ENCODE data around the gene YIF1A. TPM values are rescaled to one million over a fixed set of nuclear protein-coding genes. Genes with fewer than 3 reads are reported as not detected.
"Not testable (repeated sequence)": the region's sequence is repeated elsewhere in the genome, so short reads cannot be mapped to it uniquely, and the experiment has no call there.

The YIF1A gene
- polyA plus RNA-seq, 1 donor from 2014 or later, result 72.5 TPM

- H3K4me3 Mint-ChIP-seq, result peak overlapping the region in 3 of 4 donors; percentile 18 to 86 (median 72)
- H3K27me3 Mint-ChIP-seq, result no peaks in the 10 kb centered on the region
- H3K36me3 Mint-ChIP-seq, result no peaks in the 10 kb centered on the region
- H3K27ac Mint-ChIP-seq, result peak overlapping the region in 1 of 3 donors; percentile 16
- no peaks in the 10 kb centered on the region for H3K9me3 Mint-ChIP-seq
- peaks cover 0 to 9% (median 9%) of the 10 kb centered on the region in 3 donors for H3K4me1 Mint-ChIP-seq
Measured at GRCh38 chr11:66328302-66329144, 39.6 kb upstream of the YIF1A start.

- no peaks in the 10 kb centered on the region for H3K9me3 Mint-ChIP-seq
- no peaks in the 10 kb centered on the region for H3K36me3 Mint-ChIP-seq
- peaks cover 0 to 9% (median 9%) of the 10 kb centered on the region in 3 donors for H3K4me1 Mint-ChIP-seq
- no peak overlapping the region for H3K27ac Mint-ChIP-seq
- no peaks in the 10 kb centered on the region for H3K27me3 Mint-ChIP-seq
- peak overlapping the region in 1 of 4 donors; percentile 18 for H3K4me3 Mint-ChIP-seq
Measured at GRCh38 chr11:66328031-66328301, 39.0 kb upstream of the YIF1A start.

- no peaks in the 10 kb centered on the region for H3K9me3 Mint-ChIP-seq
- no peaks in the 10 kb centered on the region for H3K27me3 Mint-ChIP-seq
- H3K4me1 Mint-ChIP-seq, result peaks cover 0 to 9% (median 9%) of the 10 kb centered on the region in 3 donors
- no peak overlapping the region for H3K4me3 Mint-ChIP-seq
- no peak overlapping the region for H3K27ac Mint-ChIP-seq
- no peaks in the 10 kb centered on the region for H3K36me3 Mint-ChIP-seq
Measured at GRCh38 chr11:66327171-66328030, 38.5 kb upstream of the YIF1A start.

- H3K36me3 Mint-ChIP-seq, result no peaks in the 10 kb centered on the region
- H3K9me3 Mint-ChIP-seq, result no peaks in the 10 kb centered on the region
- H3K27me3 Mint-ChIP-seq, result no peaks in the 10 kb centered on the region
- no peak overlapping the region for H3K27ac Mint-ChIP-seq
- H3K4me1 Mint-ChIP-seq, result peaks cover 0 to 9% (median 9%) of the 10 kb centered on the region in 3 donors
- no peak overlapping the region for H3K4me3 Mint-ChIP-seq
Measured at GRCh38 chr11:66326261-66327111, 37.5 kb upstream of the YIF1A start.

GRCh38 chr11:66325263-66325671, 36.3 kb upstream of the YIF1A start:
- H3K4me1 Mint-ChIP-seq, result peaks cover 0 to 9% (median 9%) of the 10 kb centered on the region in 3 donors
- no peak overlapping the region for H3K4me3 Mint-ChIP-seq
- peak overlapping the region in 1 of 3 donors; percentile 73 for H3K27ac Mint-ChIP-seq
- no peaks in the 10 kb centered on the region for H3K9me3 Mint-ChIP-seq
- H3K27me3 Mint-ChIP-seq, result no peaks in the 10 kb centered on the region
- H3K36me3 Mint-ChIP-seq, result no peaks in the 10 kb centered on the region

GRCh38 chr11:66324664-66325063, 35.7 kb upstream of the YIF1A start:
- peak overlapping the region in 1 of 3 donors; percentile 73 for H3K27ac Mint-ChIP-seq

GRCh38 chr11:66323684-66324083, 34.7 kb upstream of the YIF1A start:
- Mint-ChIP-seq H3K27ac (no peak overlapping the region), H3K27me3 (no peaks in the 10 kb centered on the region), H3K9me3 (no peaks in the 10 kb centered on the region), H3K4me3 (no peak overlapping the region), H3K36me3 (no peaks in the 10 kb centered on the region), H3K4me1 (peaks cover 5 to 14% (median 13%) of the 10 kb centered on the region in 3 donors)

More at GRCh38 chr11:66324664-66325063, 35.7 kb upstream of the YIF1A start:
- H3K36me3 Mint-ChIP-seq, result no peaks in the 10 kb centered on the region
- H3K9me3 Mint-ChIP-seq, result no peaks in the 10 kb centered on the region
- H3K4me3 Mint-ChIP-seq, result no peak overlapping the region
- H3K4me1 Mint-ChIP-seq, result peaks cover 0 to 9% (median 9%) of the 10 kb centered on the region in 3 donors
- no peaks in the 10 kb centered on the region for H3K27me3 Mint-ChIP-seq

- no peaks in the 10 kb centered on the region for H3K9me3 Mint-ChIP-seq
- no peak overlapping the region for H3K4me3 Mint-ChIP-seq
- H3K4me1 Mint-ChIP-seq, result peaks cover 11 to 17% (median 17%) of the 10 kb centered on the region in 3 donors
- H3K27ac Mint-ChIP-seq, result no peak overlapping the region
- H3K27me3 Mint-ChIP-seq, result no peaks in the 10 kb centered on the region
- H3K36me3 Mint-ChIP-seq, result no peaks in the 10 kb centered on the region
Measured at GRCh38 chr11:66322732-66323427, 33.9 kb upstream of the YIF1A start.

GRCh38 chr11:66321606-66322005, 32.7 kb upstream of the YIF1A start:
- no peak overlapping the region for H3K4me3 Mint-ChIP-seq
- peak overlapping the region in 1 of 3 donors; percentile 31 for H3K27ac Mint-ChIP-seq
- no peaks in the 10 kb centered on the region for H3K9me3 Mint-ChIP-seq
- H3K27me3 Mint-ChIP-seq, result no peaks in the 10 kb centered on the region
- no peaks in the 10 kb centered on the region for H3K36me3 Mint-ChIP-seq
- H3K4me1 Mint-ChIP-seq, result peaks cover 11 to 20% (median 17%) of the 10 kb centered on the region in 3 donors

- not testable (repeated sequence) for H3K4me3 Mint-ChIP-seq, H3K36me3 Mint-ChIP-seq, H3K9me3 Mint-ChIP-seq, H3K27ac Mint-ChIP-seq, H3K27me3 Mint-ChIP-seq
- H3K4me1 Mint-ChIP-seq, result peaks cover 11 to 20% (median 17%) of the 10 kb centered on the region in 3 donors
Measured at GRCh38 chr11:66320748-66321147, 31.8 kb upstream of the YIF1A start.

GRCh38 chr11:66320289-66320688, 31.3 kb upstream of the YIF1A start:
- H3K27ac Mint-ChIP-seq, H3K4me3 Mint-ChIP-seq, H3K36me3 Mint-ChIP-seq, H3K27me3 Mint-ChIP-seq, H3K9me3 Mint-ChIP-seq: not testable (repeated sequence)
- H3K4me1 Mint-ChIP-seq, result peaks cover 11 to 22% (median 17%) of the 10 kb centered on the region in 3 donors

- Mint-ChIP-seq H3K27me3 (no peaks in the 10 kb centered on the region), H3K4me3 (peak overlapping the region in 3 of 4 donors; percentile 10 to 77 (median 63)), H3K36me3 (no peaks in the 10 kb centered on the region), H3K9me3 (no peaks in the 10 kb centered on the region), H3K4me1 (peaks cover 11 to 26% (median 17%) of the 10 kb centered on the region in 3 donors), H3K27ac (peak overlapping the region; percentile 80 to 95 (median 95))
Measured at GRCh38 chr11:66318600-66318970, 29.6 kb upstream of the YIF1A start.

GRCh38 chr11:66317723-66318599, 29.0 kb upstream of the YIF1A start:
- no peaks in the 10 kb centered on the region for H3K27me3 Mint-ChIP-seq
- H3K9me3 Mint-ChIP-seq, result no peaks in the 10 kb centered on the region
- H3K4me1 Mint-ChIP-seq, result peaks cover 11 to 29% (median 17%) of the 10 kb centered on the region in 3 donors
- H3K27ac Mint-ChIP-seq, result peak overlapping the region; percentile 93 to 95 (median 95)
- H3K36me3 Mint-ChIP-seq, result no peaks in the 10 kb centered on the region
- peak overlapping the region in 3 of 4 donors; percentile 10 to 88 (median 87) for H3K4me3 Mint-ChIP-seq
